Endothelial cell (in vitro differentiated cells): Measurements from ENCODE around the gene ASPM. TPM values are rescaled to one million over a fixed set of nuclear protein-coding genes. Genes with fewer than 3 reads are reported as not detected.
A peak's percentile ranks its signal among the peaks of the same experiment; 100 is the strongest.

Experiments
- DNase-seq: peaks from one replicate; pipeline ENCODE4 v3.0.0; 2021; ENCODE audit warnings: low spot score
- H3K27ac Mint-ChIP-seq: one replicate; pipeline ENCODE4 v1.8.0; 2021; ENCODE audit warnings: mixed read lengths, inconsistent platforms; ENCODE audit not compliant: unreplicated experiment
- H3K27me3 Mint-ChIP-seq: one replicate; pipeline ENCODE4 v1.8.0; 2021; ENCODE audit warnings: mild to moderate bottlenecking, moderate library complexity, mixed read lengths, inconsistent platforms; ENCODE audit not compliant: unreplicated experiment
- H3K36me3 Mint-ChIP-seq: one replicate; pipeline ENCODE4 v1.8.0; 2021; ENCODE audit warnings: mild to moderate bottlenecking, low read depth, mixed read lengths, inconsistent platforms; ENCODE audit not compliant: unreplicated experiment
- H3K4me1 Mint-ChIP-seq: one replicate; pipeline ENCODE4 v1.8.0; 2021; ENCODE audit warnings: mild to moderate bottlenecking, mixed read lengths, inconsistent platforms; ENCODE audit not compliant: unreplicated experiment
- H3K4me3 Mint-ChIP-seq: one replicate; pipeline ENCODE4 v1.8.0; 2021; ENCODE audit warnings: mild to moderate bottlenecking, mixed read lengths, inconsistent platforms; ENCODE audit not compliant: unreplicated experiment
- H3K9me3 Mint-ChIP-seq: one replicate; pipeline ENCODE4 v1.8.0; 2021; ENCODE audit warnings: mixed read lengths, inconsistent platforms; ENCODE audit not compliant: unreplicated experiment
- total RNA-seq: library from RNA; stranded (reverse); fragmentation: NEBNext Ultra II Directional; extraction: Animal tissue kit (Norgen Biotek cat#: 25700); gene quantifications from one replicate; pipeline ENCODE4 v1.2.1, GENCODE V29; 2021; ENCODE audit not compliant: unreplicated experiment
- TF ChIP-seq, protein P1 (sequence below): fragments of 200-600 bp; sonication (generic); IDR thresholded peaks from one replicate; pipeline ENCODE4 v1.5.0; 2021; ENCODE audit warnings: antibody characterized with exemption; ENCODE audit not compliant: unreplicated experiment

ASPM gene
- total RNA-seq, 1 donor from 2014 or later = 9.4 TPM

DNA sequence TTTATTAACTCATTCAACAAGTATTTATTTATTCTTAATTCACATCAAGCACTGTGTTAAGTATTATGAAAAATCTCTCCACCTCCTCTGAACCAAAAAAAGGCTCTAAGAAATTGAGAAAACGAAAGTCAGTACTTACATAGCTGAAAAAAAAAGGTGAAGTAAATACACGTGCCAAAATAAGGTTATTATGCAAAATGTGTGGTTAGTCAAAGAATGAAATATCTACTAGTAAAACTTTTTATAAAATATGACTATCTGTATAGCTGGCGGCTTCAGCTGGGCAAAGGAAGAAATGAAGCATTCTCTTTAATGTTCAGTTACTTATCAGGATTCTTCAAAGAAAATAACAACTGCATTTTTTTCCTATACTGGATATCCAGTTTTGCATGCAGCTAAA, 35.5 kb upstream of the ASPM start:
- H3K27ac Mint-ChIP-seq = no peak overlapping the region
- DNase-seq = no peak

DNA sequence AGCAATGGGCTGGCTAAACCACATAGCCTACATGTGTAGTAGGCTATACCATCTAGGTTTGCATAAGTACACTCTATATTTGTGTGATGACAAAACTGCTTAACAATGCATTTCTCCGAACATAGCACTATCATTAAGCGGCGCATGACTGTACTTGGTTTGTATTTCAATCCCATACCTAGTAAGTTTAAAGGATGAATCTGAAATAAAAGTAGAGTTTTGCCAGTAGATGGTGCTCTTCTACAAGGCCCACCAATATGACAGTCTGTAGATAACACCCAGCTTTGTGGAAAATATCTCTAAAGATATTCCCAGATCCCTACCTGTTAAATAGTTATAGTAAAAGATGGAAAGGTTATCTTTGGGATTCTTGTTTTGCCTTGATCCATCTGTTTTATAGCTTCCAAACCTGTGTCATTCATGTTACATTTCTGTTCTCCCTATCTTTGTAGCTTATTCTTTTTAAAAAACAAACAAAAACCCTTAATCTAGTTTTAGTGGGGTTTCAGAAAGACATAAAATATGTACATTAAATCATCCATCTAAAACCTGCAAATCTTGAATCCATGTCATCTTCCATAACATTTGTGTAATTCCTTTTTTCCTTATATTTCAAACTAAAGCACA, 33.9 kb upstream of the ASPM start:
- Mint-ChIP-seq H3K36me3 (peaks cover 12% of the 10 kb centered on the region), H3K9me3 (no peaks in the 10 kb centered on the region), H3K4me1 (no peaks in the 10 kb centered on the region), H3K27ac (no peak overlapping the region), H3K27me3 (no peaks in the 10 kb centered on the region), H3K4me3 (no peak overlapping the region)
- TF ChIP-seq, protein P1, sequence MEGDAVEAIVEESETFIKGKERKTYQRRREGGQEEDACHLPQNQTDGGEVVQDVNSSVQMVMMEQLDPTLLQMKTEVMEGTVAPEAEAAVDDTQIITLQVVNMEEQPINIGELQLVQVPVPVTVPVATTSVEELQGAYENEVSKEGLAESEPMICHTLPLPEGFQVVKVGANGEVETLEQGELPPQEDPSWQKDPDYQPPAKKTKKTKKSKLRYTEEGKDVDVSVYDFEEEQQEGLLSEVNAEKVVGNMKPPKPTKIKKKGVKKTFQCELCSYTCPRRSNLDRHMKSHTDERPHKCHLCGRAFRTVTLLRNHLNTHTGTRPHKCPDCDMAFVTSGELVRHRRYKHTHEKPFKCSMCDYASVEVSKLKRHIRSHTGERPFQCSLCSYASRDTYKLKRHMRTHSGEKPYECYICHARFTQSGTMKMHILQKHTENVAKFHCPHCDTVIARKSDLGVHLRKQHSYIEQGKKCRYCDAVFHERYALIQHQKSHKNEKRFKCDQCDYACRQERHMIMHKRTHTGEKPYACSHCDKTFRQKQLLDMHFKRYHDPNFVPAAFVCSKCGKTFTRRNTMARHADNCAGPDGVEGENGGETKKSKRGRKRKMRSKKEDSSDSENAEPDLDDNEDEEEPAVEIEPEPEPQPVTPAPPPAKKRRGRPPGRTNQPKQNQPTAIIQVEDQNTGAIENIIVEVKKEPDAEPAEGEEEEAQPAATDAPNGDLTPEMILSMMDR = peak; percentile 18
- no peak for DNase-seq

More for the DNA sequence above, 35.5 kb upstream of the ASPM start:
- TF ChIP-seq, protein P1 = no peak
- H3K4me3 Mint-ChIP-seq = no peak overlapping the region
- no peaks in the 10 kb centered on the region for H3K4me1 Mint-ChIP-seq
- H3K9me3 Mint-ChIP-seq = no peaks in the 10 kb centered on the region
- H3K27me3 Mint-ChIP-seq = no peaks in the 10 kb centered on the region
- peaks cover 24% of the 10 kb centered on the region for H3K36me3 Mint-ChIP-seq

DNA sequence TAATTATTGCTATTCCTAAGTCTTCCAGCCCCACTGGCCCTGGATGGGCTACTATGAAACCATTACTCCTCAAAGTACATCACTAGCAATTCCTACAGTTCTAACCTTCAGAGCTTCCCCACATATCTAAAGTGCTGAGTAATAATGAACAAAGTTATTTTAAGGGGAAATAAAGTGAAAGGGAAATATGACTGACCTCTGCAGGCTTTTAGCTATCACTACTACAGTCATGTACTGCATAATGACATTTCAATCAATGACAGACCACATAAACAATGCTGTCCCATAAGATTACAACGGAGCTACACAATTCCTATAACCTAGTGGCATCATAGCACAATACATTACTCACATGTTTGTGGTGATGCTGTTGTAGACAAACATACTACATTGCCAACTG, 32.5 kb upstream of the ASPM start:
- H3K4me3 Mint-ChIP-seq = no peak overlapping the region

DNA sequence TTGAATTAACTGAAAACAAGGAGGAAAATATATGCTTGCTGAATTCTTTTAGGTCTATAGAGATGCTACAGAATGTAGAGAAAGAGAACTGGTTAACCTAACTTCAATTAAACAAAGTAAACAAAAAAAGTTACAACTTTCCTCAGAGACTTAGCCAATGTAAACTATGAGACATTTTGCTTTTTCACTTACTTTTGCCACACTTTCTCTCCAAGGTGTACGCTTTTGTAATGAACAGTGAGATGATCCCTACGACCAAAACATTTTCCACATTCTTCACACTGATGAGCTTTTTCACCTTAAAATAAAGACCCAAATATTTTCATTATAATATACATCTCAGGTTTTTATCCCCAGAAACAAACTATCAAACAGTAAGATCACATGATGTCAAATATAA, 28.3 kb upstream of the ASPM start:
- H3K4me1 Mint-ChIP-seq = no peaks in the 10 kb centered on the region
- H3K36me3 Mint-ChIP-seq = peaks cover 11% of the 10 kb centered on the region
- H3K27me3 Mint-ChIP-seq = no peaks in the 10 kb centered on the region
- no peak overlapping the region for H3K4me3 Mint-ChIP-seq
- no peaks in the 10 kb centered on the region for H3K9me3 Mint-ChIP-seq
- DNase-seq = no peak
- no peak overlapping the region for H3K27ac Mint-ChIP-seq
- TF ChIP-seq, protein P1 = no peak

More for the DNA sequence above, 32.5 kb upstream of the ASPM start:
- no peaks in the 10 kb centered on the region for H3K27me3 Mint-ChIP-seq
- no peak for DNase-seq
- H3K4me1 Mint-ChIP-seq = no peaks in the 10 kb centered on the region
- H3K9me3 Mint-ChIP-seq = no peaks in the 10 kb centered on the region
- TF ChIP-seq, protein P1 = no peak
- H3K27ac Mint-ChIP-seq = no peak overlapping the region
- H3K36me3 Mint-ChIP-seq = peaks cover 10% of the 10 kb centered on the region

- peaks cover 11% of the 10 kb centered on the region for H3K36me3 Mint-ChIP-seq
- H3K4me1 Mint-ChIP-seq = no peaks in the 10 kb centered on the region
- TF ChIP-seq, protein P1 = no peak
- H3K4me3 Mint-ChIP-seq = no peak overlapping the region
- H3K27ac Mint-ChIP-seq = no peak overlapping the region
- H3K27me3 Mint-ChIP-seq = no peaks in the 10 kb centered on the region
- DNase-seq = no peak
- H3K9me3 Mint-ChIP-seq = no peaks in the 10 kb centered on the region
Observed at GRCh38 chr1:197173571-197174507, 27.4 kb upstream of the ASPM start.
